IPS-15b (cell line): Measurements from ENCODE around the gene FBXO31.

Experiments used
- H3K27me3 ChIP-seq: one replicate; pipeline ENCODE4 v1.6.1; 2013; ENCODE audit warnings: low read length; ENCODE audit not compliant: control insufficient read depth, insufficient read depth
- H3K36me3 ChIP-seq: one replicate; pipeline ENCODE4 v1.6.1; 2013; ENCODE audit warnings: low read length; ENCODE audit not compliant: control insufficient read depth, insufficient read depth
- H3K4me1 ChIP-seq: one replicate; pipeline ENCODE4 v1.6.1; 2013; ENCODE audit warnings: mild to moderate bottlenecking, low read length; ENCODE audit not compliant: control insufficient read depth, insufficient read depth
- H3K4me3 ChIP-seq: one replicate; pipeline ENCODE4 v1.5.1; 2013; ENCODE audit warnings: low read depth, low read length
- H3K9ac ChIP-seq: one replicate; pipeline ENCODE4 v1.6.1; 2013; ENCODE audit warnings: low read depth, mild to moderate bottlenecking, low read length
- H3K9me3 ChIP-seq: one replicate; pipeline ENCODE4 v1.6.1; 2013; ENCODE audit warnings: mild to moderate bottlenecking, low read length; ENCODE audit not compliant: control insufficient read depth, insufficient read depth

Gene FBXO31

DNA sequence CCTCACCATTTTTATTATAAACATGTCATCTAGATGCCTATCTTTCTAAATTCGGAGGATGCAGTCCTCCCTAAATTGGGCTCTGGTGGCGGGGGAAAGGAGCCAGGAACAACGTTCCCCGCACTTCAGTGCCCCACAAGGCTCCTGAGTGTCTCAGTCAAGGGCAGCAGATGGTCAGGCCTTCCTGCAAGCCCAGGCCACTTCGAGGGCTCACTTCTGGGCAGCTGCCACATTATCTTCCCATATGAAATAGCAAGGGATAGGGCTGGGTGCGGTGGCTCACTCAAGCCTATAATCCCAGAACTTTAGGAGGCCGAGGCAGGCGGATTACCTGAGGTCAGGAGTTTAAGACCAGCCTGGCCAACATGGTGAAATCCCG is 32.3 kb downstream of the FBXO31 start:
- Histone ChIP-seq H3K9me3 (no peaks in the 10 kb centered on the region), H3K9ac (no peak overlapping the region), H3K27me3 (no peaks in the 10 kb centered on the region), H3K4me3 (no peak overlapping the region), H3K4me1 (no peaks in the 10 kb centered on the region), H3K36me3 (peaks cover 10% of the 10 kb centered on the region)

DNA sequence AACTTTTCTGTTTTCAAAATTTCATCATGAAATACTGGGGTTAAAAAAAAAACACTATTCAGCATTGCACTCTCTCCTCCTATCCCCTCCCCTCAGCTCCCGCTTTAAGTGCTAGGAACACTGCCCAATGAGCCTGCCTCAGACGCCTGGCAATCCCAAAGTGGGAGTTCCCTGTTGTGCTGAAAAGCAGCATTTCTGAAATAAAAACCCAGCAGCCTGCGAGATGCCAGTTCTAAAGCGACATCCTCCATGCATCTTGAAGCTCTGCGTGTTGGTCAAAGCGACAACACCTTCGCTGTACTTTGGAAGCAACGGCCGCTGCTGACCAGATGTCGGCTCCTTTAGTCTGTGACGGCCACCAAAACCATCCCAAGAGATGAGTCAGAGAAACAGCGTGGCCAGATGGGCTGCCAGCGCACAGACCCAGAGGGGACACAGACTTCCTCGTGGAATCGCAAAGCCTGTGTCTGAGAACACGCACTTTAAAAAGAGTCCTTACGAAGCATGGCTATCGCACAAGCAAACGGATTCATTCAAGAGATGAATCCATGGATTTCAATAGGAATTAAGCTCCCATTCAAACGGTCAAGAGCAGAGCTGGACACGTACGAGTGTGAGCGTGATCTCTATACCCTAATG is 32.8 kb downstream of the FBXO31 start:
- no peaks in the 10 kb centered on the region for H3K9me3 ChIP-seq
- H3K27me3 ChIP-seq: no peaks in the 10 kb centered on the region
- no peak overlapping the region for H3K9ac ChIP-seq
- no peaks in the 10 kb centered on the region for H3K4me1 ChIP-seq
- no peak overlapping the region for H3K4me3 ChIP-seq
- H3K36me3 ChIP-seq: peaks cover 8% of the 10 kb centered on the region

DNA sequence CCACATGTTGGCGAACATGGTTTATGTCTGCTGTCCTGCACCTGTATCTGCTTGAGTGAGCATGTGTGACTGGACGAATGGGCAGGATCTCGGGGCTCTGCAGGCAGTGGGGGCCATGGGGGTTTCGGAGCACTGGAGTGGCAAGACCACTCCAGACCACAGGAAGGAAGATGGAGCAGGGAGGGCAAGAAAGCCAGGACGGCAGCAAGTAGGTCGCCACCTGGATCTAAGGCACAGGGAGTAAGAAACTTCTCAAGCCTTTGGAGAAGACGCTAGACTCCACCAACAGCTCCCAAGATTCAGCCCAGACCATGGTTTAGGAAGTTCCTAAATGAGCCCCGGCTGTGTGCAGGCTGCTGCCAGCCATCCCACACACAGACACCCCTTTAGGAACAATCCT is 33.5 kb downstream of the FBXO31 start:
- H3K36me3 ChIP-seq: peaks cover 8% of the 10 kb centered on the region
- no peaks in the 10 kb centered on the region for H3K9me3 ChIP-seq
- no peak overlapping the region for H3K9ac ChIP-seq
- no peaks in the 10 kb centered on the region for H3K27me3 ChIP-seq
- H3K4me1 ChIP-seq: no peaks in the 10 kb centered on the region
- H3K4me3 ChIP-seq: no peak overlapping the region

DNA sequence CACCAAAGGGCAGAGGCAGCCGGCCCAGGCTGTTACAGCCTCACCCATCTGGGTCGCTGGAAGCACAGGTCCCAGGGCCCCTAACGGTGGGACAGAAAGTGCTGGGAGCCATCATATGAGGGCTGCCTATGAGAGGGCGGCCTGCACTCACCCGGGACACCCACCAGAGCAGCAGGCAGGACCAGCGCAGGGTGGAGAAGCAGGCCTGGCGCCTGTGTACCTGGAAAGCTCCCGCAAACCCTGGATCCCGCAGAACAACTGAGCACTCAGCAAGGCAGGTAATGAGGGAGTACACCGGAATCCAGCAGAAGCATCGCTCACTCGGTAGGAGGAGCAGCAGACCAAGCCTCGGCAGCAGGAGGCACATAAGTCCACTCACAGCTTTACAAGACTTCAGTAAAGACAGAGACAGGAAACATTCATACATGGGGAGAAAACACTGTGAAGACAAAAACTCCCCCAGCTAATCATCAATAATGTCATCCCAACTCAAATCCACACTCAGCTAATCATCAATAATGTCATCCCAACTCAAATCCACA is 34.9 kb downstream of the FBXO31 start:
- peaks cover 8% of the 10 kb centered on the region for H3K36me3 ChIP-seq
- no peak overlapping the region for H3K9ac ChIP-seq
- H3K27me3 ChIP-seq: no peaks in the 10 kb centered on the region

DNA sequence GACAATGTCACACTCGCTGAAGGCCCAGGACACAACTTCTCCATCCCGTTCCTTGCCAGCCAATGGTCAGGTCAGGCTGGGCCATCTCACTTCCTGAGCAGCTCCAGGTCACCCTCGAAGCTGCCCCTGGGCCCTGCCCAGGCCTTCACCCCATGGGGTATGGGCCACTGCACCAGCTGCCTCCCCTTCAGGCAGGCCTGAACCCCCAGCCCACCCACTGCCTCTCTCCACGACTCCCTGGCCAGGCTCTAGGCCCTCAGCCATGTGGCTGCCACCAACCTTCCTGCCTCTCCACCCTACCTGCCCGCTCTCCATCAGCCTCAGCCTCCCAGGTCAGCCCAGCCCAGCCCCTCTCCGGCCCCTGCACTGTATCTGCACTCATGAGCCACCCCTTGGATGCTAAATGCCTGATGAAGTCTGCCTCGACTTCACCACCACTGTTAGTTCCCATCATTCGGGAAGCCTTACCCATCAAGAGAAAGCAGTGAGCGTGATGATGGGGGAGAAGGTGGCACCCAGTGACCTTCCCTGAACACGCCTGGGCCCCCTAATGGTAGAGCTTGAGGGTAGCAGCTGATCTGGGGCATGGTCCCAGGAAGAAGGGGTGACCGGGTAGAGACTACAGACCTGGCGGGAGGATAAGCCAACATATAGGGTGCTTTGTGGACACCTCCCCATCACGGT is 35.5 kb downstream of the FBXO31 start:
- Histone ChIP-seq H3K9ac (no peak overlapping the region), H3K36me3 (peaks cover 6% of the 10 kb centered on the region), H3K4me1 (no peaks in the 10 kb centered on the region), H3K9me3 (no peaks in the 10 kb centered on the region), H3K27me3 (no peaks in the 10 kb centered on the region), H3K4me3 (no peak overlapping the region)

More for the DNA sequence above, 34.9 kb downstream of the FBXO31 start:
- H3K9me3 ChIP-seq: no peaks in the 10 kb centered on the region
- no peak overlapping the region for H3K4me3 ChIP-seq
- H3K4me1 ChIP-seq: no peaks in the 10 kb centered on the region

DNA sequence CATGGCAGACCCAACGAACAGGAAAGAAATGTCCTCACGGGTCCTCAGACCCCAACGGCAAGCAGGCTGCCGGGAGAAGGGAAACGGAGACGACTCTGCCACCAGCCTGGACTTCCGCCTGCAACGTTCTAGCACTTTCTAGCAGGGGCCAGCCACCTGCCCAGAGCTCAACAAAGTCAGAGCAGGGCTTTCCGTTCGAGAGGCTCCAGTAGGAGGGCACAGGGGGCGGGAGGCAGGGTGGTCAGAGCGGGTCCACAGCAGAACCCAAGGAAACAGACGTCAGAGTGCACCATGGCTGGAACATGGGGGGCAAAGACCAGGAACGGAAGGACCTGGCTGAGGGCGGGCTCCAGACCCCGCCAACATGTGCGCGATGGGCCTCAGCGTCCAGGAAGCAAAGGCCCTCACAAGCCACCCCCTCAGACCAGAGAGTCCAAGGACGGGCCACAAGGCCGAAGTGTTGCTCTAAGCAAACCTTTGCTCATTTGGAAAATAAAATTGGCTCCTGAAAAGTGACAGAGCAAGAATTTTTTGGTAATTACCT is 37.0 kb downstream of the FBXO31 start:
- Histone ChIP-seq H3K9ac (no peak overlapping the region), H3K9me3 (no peaks in the 10 kb centered on the region), H3K4me1 (no peaks in the 10 kb centered on the region), H3K4me3 (no peak overlapping the region), H3K36me3 (peaks cover 6% of the 10 kb centered on the region), H3K27me3 (no peaks in the 10 kb centered on the region)

DNA sequence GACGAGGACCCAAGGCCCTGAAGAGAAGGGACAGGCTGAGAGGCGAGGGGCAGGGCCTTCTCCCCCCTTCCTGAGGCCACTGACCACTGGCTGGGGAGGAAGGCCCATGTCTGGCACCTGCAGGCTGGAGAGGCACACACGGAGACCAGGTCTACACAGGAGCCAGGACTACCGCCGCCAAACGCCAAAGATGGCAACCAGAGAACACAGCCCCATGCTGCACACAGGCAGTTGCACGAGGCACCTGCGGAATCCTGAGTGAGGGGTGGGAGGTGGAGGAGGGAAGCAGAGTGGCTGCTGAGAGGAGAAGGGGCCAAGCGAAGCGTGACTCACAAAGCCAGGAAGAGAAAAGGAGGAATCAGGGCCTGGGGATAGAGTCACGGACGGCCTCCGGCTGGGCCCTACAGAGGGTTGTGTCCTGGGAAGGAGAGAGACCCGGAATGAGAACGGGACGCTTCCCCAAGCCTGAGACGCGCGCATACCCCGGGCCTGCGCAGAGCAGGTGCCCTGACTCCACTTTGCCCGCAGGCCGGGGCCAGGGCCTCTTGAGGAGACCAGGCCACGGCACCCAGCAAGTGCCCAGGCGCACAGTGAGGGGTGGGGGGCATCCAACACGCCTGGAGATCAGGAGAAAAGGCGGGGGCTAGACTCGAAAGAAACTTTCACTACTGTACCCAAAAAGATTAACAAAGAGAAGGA is 37.7 kb downstream of the FBXO31 start:
- Histone ChIP-seq H3K36me3 (peaks cover 6% of the 10 kb centered on the region), H3K9ac (no peak overlapping the region)

DNA sequence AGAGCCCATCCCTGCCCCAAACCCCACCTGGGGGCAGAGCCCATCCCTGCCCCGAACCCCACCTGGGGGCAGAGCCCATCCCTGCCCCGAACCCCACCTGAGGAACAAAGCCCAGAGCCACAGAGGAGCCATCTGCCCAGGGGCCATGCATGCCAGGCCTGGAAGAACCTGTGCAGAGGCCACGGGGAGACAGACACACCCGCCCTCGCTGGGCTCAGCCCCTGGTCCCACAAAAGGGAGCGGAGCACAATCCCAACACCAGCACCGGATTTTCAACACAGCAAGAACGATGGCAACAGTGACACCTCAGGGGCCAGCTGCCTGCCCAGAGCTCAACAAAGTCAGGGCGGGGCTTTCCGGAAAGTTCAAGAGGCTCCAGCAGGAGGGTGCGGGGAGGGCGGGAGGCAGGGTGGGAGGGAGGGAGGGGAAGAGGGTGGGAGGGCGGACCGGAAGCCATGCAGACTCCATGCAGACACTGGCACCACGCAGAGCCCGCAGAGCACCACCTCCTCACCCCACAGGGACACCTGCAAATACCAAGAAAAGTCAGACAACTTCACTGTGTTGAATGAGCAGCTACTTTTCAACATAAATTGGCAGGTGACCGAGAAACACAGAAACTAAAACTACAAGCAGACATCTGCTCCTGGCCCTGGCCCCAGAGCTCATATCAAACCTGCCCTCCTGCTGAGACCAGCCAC is 38.5 kb downstream of the FBXO31 start:
- Histone ChIP-seq H3K36me3 (peaks cover 6% of the 10 kb centered on the region), H3K27me3 (no peaks in the 10 kb centered on the region), H3K4me1 (no peaks in the 10 kb centered on the region), H3K9me3 (no peaks in the 10 kb centered on the region), H3K4me3 (no peak overlapping the region), H3K9ac (no peak overlapping the region)

More for the DNA sequence above, 37.7 kb downstream of the FBXO31 start:
- no peak overlapping the region for H3K4me3 ChIP-seq
- H3K9me3 ChIP-seq: no peaks in the 10 kb centered on the region
- no peaks in the 10 kb centered on the region for H3K27me3 ChIP-seq
- no peaks in the 10 kb centered on the region for H3K4me1 ChIP-seq

DNA sequence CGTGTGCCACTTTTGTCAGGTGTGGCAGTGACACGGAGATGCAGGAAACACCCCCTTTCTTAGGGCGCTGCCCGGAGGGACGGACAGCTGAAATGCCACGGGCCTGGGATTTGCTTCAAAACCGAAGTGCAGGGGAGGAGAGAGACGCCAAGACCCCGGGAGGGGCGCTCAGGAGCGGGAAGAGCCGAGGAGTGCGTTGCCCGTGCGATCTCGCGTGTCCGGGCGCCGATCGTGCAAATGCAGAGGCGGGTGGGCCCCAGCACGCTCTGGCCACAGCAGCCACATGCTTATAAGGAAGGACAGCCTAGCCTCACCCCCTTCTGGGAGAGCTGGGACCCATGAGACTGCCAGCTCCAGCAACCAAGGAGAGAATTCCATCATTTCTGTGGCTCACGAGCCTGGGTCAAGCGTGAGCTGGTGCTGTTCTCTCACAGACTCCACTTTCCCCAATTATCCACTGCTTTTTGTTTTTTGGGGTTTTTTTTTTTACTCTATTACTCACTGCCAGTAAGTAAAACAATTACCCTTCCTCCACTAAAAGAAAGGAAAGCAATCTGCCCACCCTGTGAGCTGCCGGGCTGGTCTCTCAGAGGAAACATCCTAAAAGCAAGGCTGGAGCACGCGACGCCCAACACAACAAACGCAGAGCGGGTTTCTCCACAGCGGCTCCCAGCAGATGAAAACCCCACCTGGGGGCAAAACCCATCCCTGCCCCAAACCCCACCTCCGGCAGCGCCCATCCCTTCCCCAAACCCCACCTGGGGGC is 39.2 kb downstream of the FBXO31 start:
- Histone ChIP-seq H3K9ac (no peak overlapping the region), H3K4me3 (no peak overlapping the region), H3K4me1 (no peaks in the 10 kb centered on the region), H3K36me3 (peaks cover 6% of the 10 kb centered on the region), H3K9me3 (no peaks in the 10 kb centered on the region), H3K27me3 (no peaks in the 10 kb centered on the region)

DNA sequence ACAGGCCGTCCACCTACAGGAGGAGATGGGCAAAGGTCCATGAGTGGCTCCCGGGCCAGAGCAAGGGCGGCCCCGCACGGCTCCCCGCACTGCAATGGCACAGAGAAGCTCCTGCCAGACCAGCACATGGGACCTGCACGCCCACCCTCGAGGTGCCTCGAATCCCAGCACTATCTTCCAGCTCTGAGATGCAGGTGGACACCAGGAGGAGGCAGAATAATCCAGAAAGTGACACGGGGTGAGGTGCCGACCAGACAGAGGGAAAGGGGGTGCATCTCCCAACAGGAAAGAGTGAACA is 39.9 kb downstream of the FBXO31 start:
- peaks cover 9% of the 10 kb centered on the region for H3K36me3 ChIP-seq
- H3K9me3 ChIP-seq: no peaks in the 10 kb centered on the region
- H3K4me1 ChIP-seq: no peaks in the 10 kb centered on the region
- no peaks in the 10 kb centered on the region for H3K27me3 ChIP-seq
- no peak overlapping the region for H3K4me3 ChIP-seq
- no peak overlapping the region for H3K9ac ChIP-seq
